Amygdala (tissue), 56 donors: Measurements from ENCODE around the gene LYST.
"Not testable (repeated sequence)": the region's sequence is repeated elsewhere in the genome, so short reads cannot be mapped to it uniquely, and the experiment has no call there.

ENCODE experiments used
- DNase-seq, 56 donors: peaks; one replicate each; lab custom pipeline; 2025; lab: John Stamatoyannopoulos, UW

The LYST gene

GRCh38 chr1:235826102-235826854 is 40.4 kb downstream of the LYST start:
- no peak for DNase-seq

- no peak for DNase-seq
These were observed 41.5 kb downstream of the LYST start for GRCh38 chr1:235825229-235825628.

GRCh38 chr1:235823684-235824083 is 43.0 kb downstream of the LYST start:
- no peak for DNase-seq

GRCh38 chr1:235822685-235823084 is 44.0 kb downstream of the LYST start:
- DNase-seq: no peak

GRCh38 chr1:235821361-235821981 is 45.2 kb downstream of the LYST start:
- DNase-seq: no peak

GRCh38 chr1:235820061-235820460 is 46.6 kb downstream of the LYST start:
- DNase-seq: no peak

GRCh38 chr1:235818632-235819136 is 48.0 kb downstream of the LYST start:
- no peak for DNase-seq

GRCh38 chr1:235817101-235817728 is 49.5 kb downstream of the LYST start:
- no peak for DNase-seq

- DNase-seq: no peak
These were observed 56.9 kb downstream of the LYST start for GRCh38 chr1:235809688-235810397.

- DNase-seq: no peak
These were observed 58.5 kb downstream of the LYST start for GRCh38 chr1:235808223-235808622.

- DNase-seq: no peak
These were observed 60.6 kb downstream of the LYST start for GRCh38 chr1:235806123-235806522.

GRCh38 chr1:235802573-235803346 is 63.9 kb downstream of the LYST start:
- DNase-seq: no peak

- DNase-seq: no peak
These were observed 67.4 kb downstream of the LYST start for GRCh38 chr1:235799264-235799663.

- DNase-seq: no peak
These were observed 75.1 kb downstream of the LYST start for GRCh38 chr1:235791532-235792060.

- no peak for DNase-seq
These were observed 76.6 kb downstream of the LYST start for GRCh38 chr1:235790123-235790522.

GRCh38 chr1:235786227-235786898 is 80.3 kb downstream of the LYST start:
- not testable (repeated sequence) for DNase-seq

GRCh38 chr1:235784950-235785349 is 81.8 kb downstream of the LYST start:
- DNase-seq: no peak

- no peak for DNase-seq
These were observed 83.4 kb downstream of the LYST start for GRCh38 chr1:235783148-235783776.

GRCh38 chr1:235782601-235783000 is 84.1 kb downstream of the LYST start:
- DNase-seq: no peak
